ENCODE measurements around the gene RFX2. TPM values are rescaled to one million over a fixed set of nuclear protein-coding genes. Genes with fewer than 3 reads are reported as not detected.

The RFX2 gene
- total RNA-seq, 1 experiment from 2014 or later, result 4.6 TPM

DNA sequence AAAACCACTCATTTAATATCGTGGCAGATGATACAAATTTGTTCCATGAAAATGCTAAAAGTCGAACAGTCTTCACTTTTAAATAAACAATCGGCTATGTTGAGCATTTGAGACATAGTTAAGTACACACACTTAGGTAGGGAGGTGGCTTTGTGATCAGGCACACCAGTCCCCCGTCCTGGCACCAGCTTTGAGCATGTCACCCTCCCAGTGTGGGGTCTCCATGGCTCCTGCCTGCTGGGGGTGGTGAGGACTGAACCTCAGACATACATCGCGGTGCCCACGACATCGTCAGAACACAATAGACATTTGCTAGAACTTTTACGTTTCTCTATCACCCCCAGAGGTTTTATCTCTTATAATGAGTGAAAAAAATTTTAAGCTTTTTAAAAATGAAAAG is 62.0 kb downstream of the RFX2 start:
- ChIA-PET POLR2A (no interaction called here), CTCF (interaction anchor here (0.6 to 3.5 kb wide), 55 partner anchors 8 to 459 kb away, joined by 3 to 95 read pairs (median 5); partner anchors contain the start of genes ACER1, ALKBH7, KHSRP and NRTN)
- Mint-ChIP-seq H3K9me3 (no peaks in the 10 kb centered on the region), H3K4me1 (peaks cover 12% of the 10 kb centered on the region; the same call in 1 of the 2 replicates), H3K36me3 (no peaks in the 10 kb centered on the region), H3K27me3 (ENCODE audit: low read depth) (peaks cover 6% of the 10 kb centered on the region; the same call in 1 of the 2 replicates), H3K27ac (no peak overlapping the region), H3K4me3 (no peak overlapping the region; the same call in 1 of the 2 replicates)
- ATAC-seq (no peak), DNase-seq (ENCODE audit: low spot score) (no peak)
- no peak for TF ChIP-seq ATF1 (CRISPR knock-in tag; IDR thresholded peaks at IDR 0.05)
- no peak for TF ChIP-seq EMX1 (CRISPR knock-in tag; IDR thresholded peaks at IDR 0.05)
- TF ChIP-seq TEAD1 (CRISPR knock-in tag; IDR thresholded peaks at IDR 0.05), result no peak
- no peak for TF ChIP-seq ZNF416 (CRISPR knock-in tag; IDR thresholded peaks at IDR 0.05)
- no peak for TF ChIP-seq CREM (CRISPR knock-in tag; IDR thresholded peaks at IDR 0.05)
- TF ChIP-seq NFYB (CRISPR knock-in tag; conservative IDR thresholded peaks at IDR 0.05; ENCODE audit: low read depth), result no peak
- no peak for TF ChIP-seq USF2 (CRISPR knock-in tag; IDR thresholded peaks at IDR 0.05)
- TF ChIP-seq OVOL2 (CRISPR knock-in tag; IDR thresholded peaks at IDR 0.05; ENCODE audit: borderline replicate concordance), result no peak
- TF ChIP-seq NR3C1 (CRISPR knock-in tag; conservative IDR thresholded peaks at IDR 0.05; ENCODE audit: low read depth), result no peak
- TF ChIP-seq ZNF396 (CRISPR knock-in tag; IDR thresholded peaks at IDR 0.05; ENCODE audit: borderline replicate concordance), result no peak
- no peak for TF ChIP-seq AR (CRISPR knock-in tag; IDR thresholded peaks at IDR 0.05)
- no peak for TF ChIP-seq ZNF232 (CRISPR knock-in tag; IDR thresholded peaks at IDR 0.05)
- TF ChIP-seq, protein P1, sequence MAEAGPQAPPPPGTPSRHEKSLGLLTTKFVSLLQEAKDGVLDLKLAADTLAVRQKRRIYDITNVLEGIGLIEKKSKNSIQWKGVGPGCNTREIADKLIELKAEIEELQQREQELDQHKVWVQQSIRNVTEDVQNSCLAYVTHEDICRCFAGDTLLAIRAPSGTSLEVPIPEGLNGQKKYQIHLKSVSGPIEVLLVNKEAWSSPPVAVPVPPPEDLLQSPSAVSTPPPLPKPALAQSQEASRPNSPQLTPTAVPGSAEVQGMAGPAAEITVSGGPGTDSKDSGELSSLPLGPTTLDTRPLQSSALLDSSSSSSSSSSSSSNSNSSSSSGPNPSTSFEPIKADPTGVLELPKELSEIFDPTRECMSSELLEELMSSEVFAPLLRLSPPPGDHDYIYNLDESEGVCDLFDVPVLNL (CRISPR knock-in tag; IDR thresholded peaks at IDR 0.05; ENCODE audit: borderline replicate concordance, low read depth), result no peak

GRCh38 chr19:6047741-6048251 is 62.5 kb downstream of the RFX2 start:
- DNase-seq (ENCODE audit: low spot score), result peak; percentile 77
- Mint-ChIP-seq H3K27ac (no peak overlapping the region), H3K27me3 (ENCODE audit: low read depth) (peaks cover 6% of the 10 kb centered on the region; the same call in 1 of the 2 replicates), H3K36me3 (no peaks in the 10 kb centered on the region), H3K4me1 (peaks cover 12% of the 10 kb centered on the region; the same call in 1 of the 2 replicates), H3K4me3 (no peak overlapping the region; the same call in 1 of the 2 replicates), H3K9me3 (no peaks in the 10 kb centered on the region)
- ATAC-seq, result peak; percentile 84
- ChIA-PET POLR2A (no interaction called here), CTCF (interaction anchor here (0.6 to 3.5 kb wide), 57 partner anchors 9 to 459 kb away, joined by 3 to 95 read pairs (median 5); partner anchors contain the start of genes ACER1, ALKBH7, KHSRP and NRTN)
- peak; percentile 61 for TF ChIP-seq CTCF (IDR thresholded peaks at IDR 0.05)
- peak; percentile 74 for TF ChIP-seq ZNF423 (CRISPR knock-in tag; IDR thresholded peaks at IDR 0.05)
- TF ChIP-seq ZNF281 (CRISPR knock-in tag; IDR thresholded peaks at IDR 0.05), result no peak
- TF ChIP-seq, protein P2, sequence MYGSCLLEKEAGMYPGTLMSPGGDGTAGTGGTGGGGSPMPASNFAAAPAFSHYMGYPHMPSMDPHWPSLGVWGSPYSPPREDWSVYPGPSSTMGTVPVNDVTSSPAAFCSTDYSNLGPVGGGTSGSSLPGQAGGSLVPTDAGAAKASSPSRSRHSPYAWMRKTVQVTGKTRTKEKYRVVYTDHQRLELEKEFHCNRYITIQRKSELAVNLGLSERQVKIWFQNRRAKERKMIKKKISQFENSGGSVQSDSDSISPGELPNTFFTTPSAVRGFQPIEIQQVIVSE (CRISPR knock-in tag; IDR thresholded peaks at IDR 0.05; ENCODE audit: borderline replicate concordance), result no peak
- no peak for TF ChIP-seq ZBTB21 (CRISPR knock-in tag; IDR thresholded peaks at IDR 0.05; ENCODE audit: borderline replicate concordance)
- TF ChIP-seq TEAD1 (CRISPR knock-in tag; IDR thresholded peaks at IDR 0.05), result no peak
- TF ChIP-seq ZNF532 (CRISPR knock-in tag; IDR thresholded peaks at IDR 0.05; ENCODE audit: borderline replicate concordance), result no peak
- TF ChIP-seq GTF2I (CRISPR knock-in tag; conservative IDR thresholded peaks at IDR 0.05), result no peak

Data from WTC11 (cell line).